BLaER1 (cell line): ENCODE measurements around the gene GPR78.

Source experiments
- H3K27ac ChIP-seq: shearing (Covaris generic); formaldehyde crosslinking; 2 replicates; pipeline ENCODE4 v1.8.1; 2022
- H3K27me3 ChIP-seq: shearing (Covaris generic); formaldehyde crosslinking; 2 replicates; pipeline ENCODE4 v1.8.1; 2022
- H3K36me3 ChIP-seq: shearing (Covaris generic); formaldehyde crosslinking; 2 replicates; pipeline ENCODE4 v1.8.1; 2022
- H3K4me1 ChIP-seq: shearing (Covaris generic); formaldehyde crosslinking; 2 replicates; pipeline ENCODE4 v1.8.1; 2022
- H3K4me2 ChIP-seq: shearing (Covaris generic); formaldehyde crosslinking; 2 replicates; pipeline ENCODE4 v1.8.1; 2022
- H3K4me3 ChIP-seq: shearing (Covaris generic); formaldehyde crosslinking; 2 replicates; pipeline ENCODE4 v1.8.1; 2022
- H3K9ac ChIP-seq: shearing (Covaris generic); formaldehyde crosslinking; 2 replicates; pipeline ENCODE4 v1.8.1; 2022
- H3K9me3 ChIP-seq: shearing (Covaris generic); formaldehyde crosslinking; 2 replicates; pipeline ENCODE4 v1.8.1; 2022
- H4K20me1 ChIP-seq: shearing (Covaris generic); formaldehyde crosslinking; 2 replicates; pipeline ENCODE4 v1.8.1; 2022
- Cebpa-rat ChIP-seq: shearing (Covaris generic); IDR thresholded peaks from 2 replicates; pipeline ENCODE4 v1.8.1; 2022

GPR78 gene

DNA sequence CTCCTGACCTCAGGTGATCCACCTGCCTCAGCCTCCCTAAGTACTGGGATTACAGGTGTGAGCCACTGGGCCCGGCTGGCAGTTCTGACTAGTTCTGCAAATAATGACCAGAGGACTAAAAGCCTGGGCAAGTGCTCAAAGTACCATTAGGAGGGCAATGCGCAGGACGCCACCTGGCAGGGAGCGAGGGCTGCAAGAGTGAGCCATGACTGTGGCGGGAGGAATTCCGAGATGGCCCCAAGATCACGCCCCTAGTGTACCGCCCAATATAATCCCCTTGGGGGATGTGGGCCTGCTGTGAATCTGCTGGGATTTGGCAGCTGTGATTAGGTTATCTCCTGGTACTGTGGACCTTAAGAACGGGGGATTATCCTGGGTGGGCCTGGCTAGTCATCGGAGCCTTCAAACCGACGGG, 26.2 kb upstream of the GPR78 start:
- H3K36me3 ChIP-seq, result no peaks in the 10 kb centered on the region
- peaks cover 10% of the 10 kb centered on the region; the same call in 1 of the 2 replicates for H3K27me3 ChIP-seq
- peaks cover 6% of the 10 kb centered on the region; the same call in 1 of the 2 replicates for H3K9me3 ChIP-seq
- H4K20me1 ChIP-seq, result peaks cover 4% of the 10 kb centered on the region; the same call in 1 of the 2 replicates
- H3K27ac ChIP-seq, result no peak overlapping the region
- no peak overlapping the region for H3K9ac ChIP-seq
- no peak for TF ChIP-seq Cebpa-rat
- peak overlapping the region; percentile 37 for H3K4me2 ChIP-seq
- H3K4me3 ChIP-seq, result no peak overlapping the region
- H3K4me1 ChIP-seq, result peaks cover 5% of the 10 kb centered on the region; the same call in 1 of the 2 replicates

DNA sequence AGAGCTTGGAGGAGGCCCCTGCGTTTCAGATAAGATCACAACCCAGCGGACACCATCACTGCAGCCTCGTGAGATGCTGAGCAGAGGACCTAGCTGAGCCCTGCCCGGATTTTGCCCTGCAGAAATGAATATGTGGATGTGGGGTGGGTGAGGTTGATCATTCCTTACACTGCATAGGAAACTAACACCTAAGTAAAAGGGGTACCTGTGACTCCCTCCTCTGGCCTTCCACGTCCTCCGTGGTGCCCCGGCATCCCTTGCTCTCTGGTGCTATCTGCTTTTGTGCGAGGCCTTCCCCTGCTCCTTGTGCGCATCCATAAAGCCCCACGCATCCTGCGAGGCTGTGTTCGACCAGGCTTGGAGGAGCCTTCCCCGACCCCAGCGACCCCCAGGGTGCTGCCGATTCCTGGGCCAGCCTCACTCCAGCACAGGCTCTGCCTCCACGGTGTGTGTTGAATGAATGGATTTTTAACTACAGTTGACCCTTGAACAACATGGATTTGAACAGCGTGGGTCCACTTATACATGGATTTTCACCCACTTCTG, 25.6 kb upstream of the GPR78 start:
- Histone ChIP-seq H3K36me3 (no peaks in the 10 kb centered on the region), H3K4me2 (no peak overlapping the region), H4K20me1 (peaks cover 4% of the 10 kb centered on the region; the same call in 1 of the 2 replicates), H3K4me1 (peaks cover 5% of the 10 kb centered on the region; the same call in 1 of the 2 replicates), H3K27ac (no peak overlapping the region), H3K9ac (no peak overlapping the region), H3K9me3 (peaks cover 6% of the 10 kb centered on the region; the same call in 1 of the 2 replicates), H3K4me3 (no peak overlapping the region), H3K27me3 (peaks cover 9% of the 10 kb centered on the region; the same call in 1 of the 2 replicates)
- no peak for TF ChIP-seq Cebpa-rat

DNA sequence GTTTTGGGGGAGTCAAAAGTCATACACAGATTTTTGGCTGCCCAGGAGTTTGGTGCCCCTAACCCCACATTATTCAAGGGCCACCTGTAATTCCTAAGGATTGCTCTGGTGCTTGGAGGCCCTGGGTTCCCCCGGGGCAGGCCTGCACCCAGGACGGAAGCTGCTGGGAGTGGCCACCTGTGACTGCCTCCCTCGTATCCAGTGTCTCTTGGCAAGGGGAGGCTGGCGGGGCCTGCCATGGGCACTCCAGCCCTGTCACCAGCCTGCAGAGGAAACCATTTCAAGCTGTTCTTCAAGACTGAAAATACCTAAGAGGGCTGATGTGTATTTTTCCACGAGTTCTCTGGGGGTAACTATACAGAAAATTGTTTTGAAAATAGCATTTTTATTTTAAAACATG, 24.5 kb upstream of the GPR78 start:
- H3K36me3 ChIP-seq, result no peaks in the 10 kb centered on the region
- no peak overlapping the region for H3K4me3 ChIP-seq
- H3K27me3 ChIP-seq, result peaks cover 4% of the 10 kb centered on the region; the same call in 1 of the 2 replicates
- no peak overlapping the region for H3K27ac ChIP-seq
- peaks cover 2% of the 10 kb centered on the region; the same call in 1 of the 2 replicates for H4K20me1 ChIP-seq
- H3K4me1 ChIP-seq, result peaks cover 16% of the 10 kb centered on the region
- H3K9ac ChIP-seq, result no peak overlapping the region
- no peak for TF ChIP-seq Cebpa-rat
- no peak overlapping the region for H3K4me2 ChIP-seq
- H3K9me3 ChIP-seq, result peaks cover 6% of the 10 kb centered on the region; the same call in 1 of the 2 replicates

DNA sequence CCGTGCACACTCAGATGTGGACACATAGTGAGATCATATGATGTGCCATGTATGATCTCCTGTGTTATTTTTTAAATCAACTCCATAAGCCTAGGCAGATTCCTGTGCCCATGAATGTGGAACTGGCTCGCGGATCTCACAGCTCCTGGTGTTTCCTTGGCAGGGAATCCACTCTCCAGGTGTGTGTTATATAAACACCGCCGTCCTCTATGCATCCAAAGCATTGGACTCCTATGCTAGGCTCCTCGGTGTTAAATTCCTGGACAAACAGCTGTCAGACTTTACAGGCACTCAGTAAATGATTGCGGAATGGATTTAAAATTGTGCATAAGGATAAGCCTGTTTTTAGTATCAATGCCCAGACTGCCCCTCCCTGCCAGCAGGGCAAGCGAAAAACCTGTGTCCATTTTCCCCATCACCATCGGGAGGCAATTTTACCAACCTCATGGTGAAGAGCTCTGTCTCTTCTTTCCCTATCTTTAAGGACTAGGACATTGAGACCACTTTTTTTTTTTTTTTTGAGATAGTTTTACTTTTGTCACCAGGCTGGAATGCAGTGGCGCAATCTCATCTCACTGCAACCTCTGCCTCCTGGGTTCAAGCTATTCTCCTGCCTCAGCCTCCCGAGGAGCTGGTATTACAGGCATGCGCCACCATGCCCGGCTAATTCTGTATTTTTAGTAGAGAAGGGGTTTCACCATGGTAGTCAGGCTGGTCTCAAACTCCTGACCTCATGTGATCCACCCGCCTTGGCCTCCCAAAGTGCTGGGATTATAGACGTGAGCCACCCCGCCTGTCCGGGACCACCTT, 23.6 kb upstream of the GPR78 start:
- no peaks in the 10 kb centered on the region; the same call in 1 of the 2 replicates for H4K20me1 ChIP-seq
- no peak overlapping the region for H3K27ac ChIP-seq
- TF ChIP-seq Cebpa-rat, result 0 out of 2 replicates have a peak, but pooled peaks have one; percentile 16
- H3K4me3 ChIP-seq, result no peak overlapping the region
- peaks cover 2% of the 10 kb centered on the region; the same call in 1 of the 2 replicates for H3K9me3 ChIP-seq
- H3K4me1 ChIP-seq, result peaks cover 24% of the 10 kb centered on the region
- H3K4me2 ChIP-seq, result no peak overlapping the region
- no peaks in the 10 kb centered on the region; the same call in 1 of the 2 replicates for H3K27me3 ChIP-seq
- no peaks in the 10 kb centered on the region for H3K36me3 ChIP-seq
- H3K9ac ChIP-seq, result no peak overlapping the region

DNA sequence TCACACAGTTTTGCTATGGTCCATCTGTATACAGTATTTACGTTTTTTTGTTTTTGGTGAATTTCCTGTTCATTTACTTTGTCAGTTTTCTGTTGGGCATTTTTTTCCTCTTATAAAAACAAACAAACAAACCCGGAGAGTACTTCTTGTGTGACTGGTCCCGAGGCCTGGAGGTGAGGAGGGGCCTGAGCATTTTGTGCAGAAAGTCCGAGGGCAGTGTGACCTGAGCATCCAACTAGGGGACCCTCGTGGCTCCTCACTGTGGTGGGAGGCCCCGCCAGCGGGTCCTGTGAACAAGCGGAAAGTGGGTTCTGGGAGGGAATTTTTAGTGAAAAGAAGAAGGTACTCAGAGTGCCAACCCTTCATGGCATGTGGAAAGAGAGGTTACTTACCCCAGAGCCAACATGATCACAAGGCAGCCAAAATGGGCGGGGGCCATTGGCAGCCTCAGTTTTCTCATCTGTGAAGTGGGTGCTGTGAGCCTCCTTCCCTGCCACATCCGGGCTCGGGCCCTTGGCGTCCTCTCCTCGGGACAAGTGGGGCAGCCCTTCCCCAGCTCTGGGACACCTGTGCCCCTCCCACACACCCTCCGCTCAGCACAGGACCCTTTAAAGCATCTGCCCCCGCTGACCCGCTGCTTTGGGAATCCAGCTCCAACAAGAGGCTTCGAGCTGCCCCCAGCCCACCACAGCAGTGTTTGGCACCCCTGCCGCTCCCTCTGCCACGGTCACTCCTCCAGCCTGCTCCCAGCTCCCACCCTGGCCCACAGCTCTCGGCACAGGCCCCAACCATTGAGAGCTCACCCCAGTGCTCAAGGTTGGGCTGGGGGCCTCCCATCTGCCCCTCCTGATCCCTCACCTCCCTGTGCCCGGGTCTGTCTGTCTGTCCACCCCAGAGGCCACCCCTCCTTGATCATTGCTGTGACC, 22.8 kb upstream of the GPR78 start:
- Histone ChIP-seq H3K4me3 (no peak overlapping the region), H3K4me2 (no peak overlapping the region), H3K27ac (no peak overlapping the region), H3K36me3 (no peaks in the 10 kb centered on the region), H4K20me1 (no peaks in the 10 kb centered on the region; the same call in 1 of the 2 replicates), H3K9me3 (no peaks in the 10 kb centered on the region), H3K9ac (no peak overlapping the region), H3K27me3 (no peaks in the 10 kb centered on the region; the same call in 1 of the 2 replicates), H3K4me1 (peaks cover 33% of the 10 kb centered on the region)
- TF ChIP-seq Cebpa-rat, result no peak

DNA sequence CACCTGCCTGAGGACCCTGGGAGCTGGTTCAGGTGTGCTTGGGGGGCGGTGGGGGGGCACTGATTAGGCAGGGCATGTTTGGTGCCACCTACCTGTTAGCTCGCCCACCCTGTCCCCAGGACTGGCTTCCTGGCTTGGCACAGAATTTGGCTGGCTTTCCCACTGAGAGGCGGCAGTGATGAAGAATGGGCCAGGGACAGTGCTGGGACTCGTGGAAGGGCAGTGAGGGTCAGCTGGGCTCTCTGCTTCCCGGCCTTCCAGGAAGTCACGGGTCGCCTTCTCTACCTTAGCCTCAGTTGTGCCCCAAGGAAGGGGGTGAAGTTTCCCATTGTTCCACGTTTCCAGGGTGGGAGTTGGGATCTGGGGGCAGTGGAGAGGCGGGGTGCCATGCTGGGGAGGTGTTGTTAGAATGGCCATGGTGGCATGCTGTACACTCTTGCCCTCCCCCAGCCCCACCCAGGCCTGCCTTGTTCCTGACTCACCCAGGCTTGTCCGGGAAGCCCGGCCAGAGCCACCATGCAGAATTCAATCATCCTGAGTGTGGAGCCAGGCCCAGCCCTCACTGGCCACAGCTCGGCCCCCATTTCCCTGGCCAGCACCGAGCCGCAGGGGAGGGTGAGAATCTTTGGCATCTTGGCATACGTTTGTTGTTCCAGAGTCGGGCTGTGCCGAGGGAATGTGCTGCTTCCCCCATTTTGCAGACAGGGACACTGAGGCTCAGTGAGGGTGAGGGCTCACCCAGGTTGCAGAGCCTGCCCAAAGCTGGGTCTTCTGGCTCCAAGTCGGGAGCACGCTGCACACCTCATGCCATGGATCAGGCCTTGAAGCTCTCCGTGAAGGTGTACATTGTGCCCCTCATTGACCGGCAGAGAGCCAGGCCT, 21.9 kb upstream of the GPR78 start:
- no peak overlapping the region for H3K4me2 ChIP-seq
- peaks cover 33% of the 10 kb centered on the region for H3K4me1 ChIP-seq
- no peak for TF ChIP-seq Cebpa-rat

DNA sequence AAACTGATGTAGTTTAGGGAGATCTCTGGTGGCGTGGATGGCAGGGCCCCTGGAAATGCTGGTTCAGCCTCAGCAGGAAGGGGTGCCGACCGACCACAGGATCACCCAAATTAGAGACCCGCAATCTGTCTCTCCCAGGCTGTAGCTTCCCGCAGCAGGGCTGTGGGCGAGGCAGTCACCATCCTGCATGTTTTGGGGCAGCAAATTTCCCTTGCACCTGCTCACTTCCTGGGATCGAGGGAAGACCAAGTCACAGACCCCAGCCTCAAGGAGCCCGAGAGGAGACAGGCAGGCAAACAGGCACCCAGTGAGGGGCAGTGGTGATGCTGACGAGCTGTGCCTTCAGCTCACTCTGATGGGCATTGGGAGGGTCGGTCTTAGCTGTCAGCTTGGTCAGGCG, 21.2 kb upstream of the GPR78 start:
- Histone ChIP-seq H3K36me3 (no peaks in the 10 kb centered on the region), H3K27me3 (no peaks in the 10 kb centered on the region; the same call in 1 of the 2 replicates), H4K20me1 (no peaks in the 10 kb centered on the region), H3K4me3 (no peak overlapping the region), H3K9ac (no peak overlapping the region), H3K4me1 (peaks cover 29% of the 10 kb centered on the region), H3K9me3 (no peaks in the 10 kb centered on the region), H3K4me2 (no peak overlapping the region), H3K27ac (no peak overlapping the region)
- no peak for TF ChIP-seq Cebpa-rat

More for the DNA sequence above, 21.9 kb upstream of the GPR78 start:
- Histone ChIP-seq H3K4me3 (no peak overlapping the region), H3K27ac (no peak overlapping the region), H3K27me3 (no peaks in the 10 kb centered on the region; the same call in 1 of the 2 replicates), H4K20me1 (no peaks in the 10 kb centered on the region), H3K36me3 (no peaks in the 10 kb centered on the region), H3K9me3 (no peaks in the 10 kb centered on the region), H3K9ac (no peak overlapping the region)

DNA sequence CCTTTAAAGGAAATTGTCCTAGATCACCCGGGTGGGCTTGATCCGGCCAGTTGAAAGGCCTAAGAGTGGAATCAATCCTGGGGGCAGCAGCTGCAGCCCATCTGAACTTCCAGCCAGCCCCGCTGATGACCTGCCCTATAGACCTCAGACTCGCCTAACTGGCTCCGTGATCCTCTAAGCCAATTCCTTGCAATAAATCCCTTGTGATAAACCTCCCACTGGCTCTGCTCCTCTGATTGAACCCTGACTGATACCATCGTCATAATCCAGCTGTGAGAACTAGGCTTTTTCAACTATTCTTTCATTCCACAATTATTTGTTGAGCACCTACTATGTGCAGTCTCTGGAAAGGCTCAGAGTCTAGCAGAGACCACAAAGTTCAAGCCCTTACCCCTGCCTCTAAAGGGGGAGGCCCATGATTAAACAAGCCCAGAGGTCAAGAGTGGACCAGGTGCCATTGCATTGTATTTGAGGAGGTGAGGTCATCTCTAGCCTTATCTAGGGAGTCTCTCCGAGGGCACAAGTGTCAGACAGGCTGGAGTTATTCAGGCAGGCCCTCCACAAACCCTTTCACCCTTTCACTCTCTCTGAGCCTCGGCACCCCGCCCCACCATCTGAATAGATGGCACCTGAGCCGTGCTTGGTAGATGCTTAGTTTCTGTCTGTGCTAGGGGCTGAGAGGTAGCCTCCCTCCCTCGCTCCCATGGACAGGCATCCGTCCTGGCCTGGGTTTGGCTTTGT, 20.5 kb upstream of the GPR78 start:
- peak overlapping the region; percentile 87 for H3K4me2 ChIP-seq
- H3K4me3 ChIP-seq, result no peak overlapping the region
- no peaks in the 10 kb centered on the region for H3K9me3 ChIP-seq
- H3K27ac ChIP-seq, result no peak overlapping the region
- no peaks in the 10 kb centered on the region for H4K20me1 ChIP-seq
- no peak overlapping the region for H3K9ac ChIP-seq
- H3K4me1 ChIP-seq, result peaks cover 27% of the 10 kb centered on the region
- TF ChIP-seq Cebpa-rat, result no peak
- no peaks in the 10 kb centered on the region for H3K36me3 ChIP-seq
- H3K27me3 ChIP-seq, result no peaks in the 10 kb centered on the region; the same call in 1 of the 2 replicates
